Stromal cell of bone marrow (primary cell): ENCODE results near the gene IL4I1.

Source experiments
- DNase-seq: peaks from one replicate; pipeline ENCODE4 v3.0.0-alpha.2; 2012; ENCODE audit warnings: low read depth

IL4I1 gene

DNA sequence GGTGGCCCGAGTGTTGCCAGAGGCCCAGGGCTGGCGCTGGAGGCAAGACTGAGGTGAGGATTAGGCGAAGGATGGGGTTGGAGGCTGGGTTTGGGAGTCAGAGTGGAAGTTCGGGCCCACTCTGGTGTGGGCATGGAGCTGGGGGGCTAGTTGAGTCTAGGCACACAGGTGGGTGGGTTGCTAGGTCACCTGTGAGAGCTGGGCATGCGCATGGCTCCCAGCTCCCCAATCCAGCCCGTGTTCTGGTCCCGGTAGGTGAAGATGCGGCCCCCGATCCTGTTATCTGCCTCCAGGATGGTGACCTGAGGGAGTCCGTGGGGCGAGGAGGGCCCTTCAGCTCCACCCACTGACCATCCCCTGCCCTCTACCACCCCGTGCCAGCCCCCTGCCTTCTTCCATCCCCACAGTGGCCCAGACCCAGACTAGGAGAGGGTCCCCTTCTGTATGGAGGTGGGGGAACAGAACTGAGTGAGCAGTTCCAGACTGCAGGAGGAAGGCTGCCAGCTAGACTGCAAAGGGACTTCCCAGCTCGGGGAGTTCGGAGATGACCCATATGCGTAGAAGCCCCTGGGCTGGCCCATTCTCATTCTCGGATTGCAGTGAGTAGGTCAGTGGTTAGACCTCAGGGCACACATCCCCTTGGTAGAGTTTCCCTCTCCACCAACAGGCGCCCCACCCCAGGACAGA, 1.7 kb downstream of the IL4I1 start:
- DNase-seq: no peak

DNA sequence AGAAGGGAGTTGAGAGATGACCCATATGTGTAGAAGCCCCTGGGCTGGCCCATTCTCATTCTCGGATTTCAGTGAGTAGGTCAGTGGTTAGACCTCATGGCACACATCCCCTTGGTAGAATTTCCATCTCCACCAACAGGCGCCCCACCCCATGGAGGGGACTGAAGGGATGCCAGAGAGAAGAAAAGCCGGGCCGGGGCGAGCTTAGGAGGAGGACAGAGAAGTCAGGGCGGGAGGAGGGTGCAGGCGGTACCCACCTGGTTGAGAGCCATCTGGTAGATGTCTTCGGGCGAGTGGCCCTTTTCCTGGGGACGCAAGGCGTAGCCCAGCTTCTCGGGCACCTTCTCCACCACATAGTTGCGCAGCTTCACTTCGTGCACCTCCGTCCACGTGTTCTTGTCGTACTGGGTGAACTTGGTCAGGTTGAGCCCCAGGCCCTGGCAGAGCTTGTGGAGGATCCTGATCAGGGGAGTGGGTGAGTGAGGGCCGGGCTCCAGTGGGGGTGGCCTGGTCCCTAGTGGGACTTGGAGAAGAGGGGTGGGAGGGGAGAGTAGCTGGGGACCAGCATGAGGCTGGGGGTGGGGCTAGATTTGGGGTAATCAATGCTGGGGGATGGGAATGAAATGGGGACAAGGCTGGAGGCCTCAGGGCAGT, 2.5 kb downstream of the IL4I1 start:
- no peak for DNase-seq

GRCh38 chr19:49892716-49893115, 4.0 kb downstream of the IL4I1 start:
- DNase-seq: no peak

DNA sequence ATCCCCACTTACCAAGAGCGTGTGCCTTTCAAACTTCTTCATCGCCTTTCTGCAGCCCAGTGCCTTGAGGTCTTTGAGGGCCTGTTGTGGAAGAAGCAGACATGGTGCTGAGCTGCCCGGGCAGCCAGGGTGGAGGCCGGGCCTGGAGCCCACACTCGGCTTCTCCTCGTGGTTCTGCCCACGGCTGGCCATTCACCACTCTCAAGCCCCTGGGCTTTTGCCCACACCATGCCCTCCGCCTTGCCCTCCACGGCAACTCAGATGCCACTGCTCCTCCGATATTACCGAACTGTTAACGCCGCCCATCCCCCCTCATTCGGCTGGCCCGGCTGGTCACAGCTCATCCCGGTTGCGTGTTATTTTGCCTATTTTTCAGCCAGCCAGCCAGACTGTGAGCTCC, 5.3 kb downstream of the IL4I1 start:
- no peak for DNase-seq

- DNase-seq: no peak
Observed at GRCh38 chr19:49890349-49891311, 6.1 kb downstream of the IL4I1 start.

DNA sequence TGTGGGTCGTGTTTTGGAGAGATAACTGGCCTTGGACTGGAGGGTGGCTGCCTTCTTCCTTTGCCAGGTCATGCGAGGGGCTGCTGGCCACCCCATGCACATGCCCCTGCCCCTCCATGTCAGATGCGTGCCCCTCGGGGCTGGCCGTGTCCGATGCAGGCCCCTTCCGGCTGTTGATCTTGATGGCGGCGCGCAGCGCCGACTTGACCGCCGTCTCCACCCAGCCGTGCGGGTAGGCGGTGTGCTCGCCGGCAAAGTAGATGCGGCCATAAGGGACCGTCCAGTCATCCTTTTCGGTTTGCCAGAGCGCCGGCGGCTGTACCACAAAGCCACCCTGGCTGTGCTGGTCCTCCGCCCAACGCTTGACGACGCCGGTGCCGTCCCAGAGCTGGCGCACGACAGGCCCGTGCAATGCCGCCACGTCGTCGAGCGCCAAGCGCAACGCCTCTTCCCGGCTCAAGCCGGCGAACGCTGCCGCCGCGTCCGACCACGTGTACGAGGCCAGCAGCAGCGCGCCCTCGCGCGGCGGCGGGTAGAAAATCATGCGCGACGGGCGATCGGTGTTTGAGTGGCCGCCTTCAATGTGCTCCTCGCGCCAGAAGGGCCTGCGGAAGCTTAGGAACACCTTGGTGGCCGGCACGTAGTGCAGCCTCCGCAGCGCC, 6.9 kb downstream of the IL4I1 start:
- peak; percentile 31 for DNase-seq

DNA sequence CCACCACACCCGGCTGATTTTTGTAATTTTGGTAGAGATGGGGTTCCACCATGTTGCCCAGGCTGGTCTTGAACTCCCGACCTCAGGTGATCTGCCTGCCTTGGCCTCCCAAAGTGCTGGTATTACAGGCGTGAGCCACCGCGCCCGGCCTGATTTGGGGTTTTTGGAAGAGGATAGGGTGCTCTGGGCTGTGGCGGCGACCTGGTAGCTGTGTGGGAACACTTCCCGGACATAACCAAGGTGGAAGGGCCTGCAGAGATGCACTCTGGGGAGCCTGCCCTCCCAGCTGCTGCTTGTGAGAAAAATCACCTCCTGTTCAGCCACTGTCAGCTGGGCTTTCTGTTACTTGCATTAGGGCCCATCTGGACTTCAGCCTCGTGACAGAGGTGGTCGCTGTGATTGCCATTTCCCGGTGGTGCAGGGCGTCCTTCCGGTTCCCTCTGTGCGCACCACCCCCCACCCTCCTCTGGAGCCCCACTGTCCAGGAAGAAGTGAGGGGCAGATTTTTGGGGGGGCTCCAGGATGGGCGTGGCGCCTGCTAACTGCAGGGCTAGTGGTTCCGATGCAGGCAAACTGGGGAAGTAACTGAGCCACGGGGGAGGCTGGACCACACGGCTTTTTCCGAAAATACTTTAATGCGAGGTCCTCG, 7.5 kb downstream of the IL4I1 start:
- DNase-seq: no peak

DNA sequence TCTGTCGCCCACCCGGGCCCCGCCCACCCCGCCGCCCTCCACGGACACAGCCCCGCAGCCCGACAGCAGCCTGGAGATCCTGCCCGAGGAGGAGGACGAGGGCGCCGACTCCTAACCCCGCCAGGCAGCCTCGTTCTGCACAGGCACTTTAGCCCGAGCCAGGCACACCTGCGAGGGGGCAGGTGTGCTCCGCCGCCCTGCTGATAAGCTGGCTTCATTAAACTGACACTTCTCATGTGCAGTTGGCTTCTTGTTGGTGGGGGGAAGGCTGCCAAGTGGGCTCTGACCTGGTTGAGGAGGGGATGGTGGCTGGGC, 8.2 kb downstream of the IL4I1 start:
- no peak for DNase-seq

DNA sequence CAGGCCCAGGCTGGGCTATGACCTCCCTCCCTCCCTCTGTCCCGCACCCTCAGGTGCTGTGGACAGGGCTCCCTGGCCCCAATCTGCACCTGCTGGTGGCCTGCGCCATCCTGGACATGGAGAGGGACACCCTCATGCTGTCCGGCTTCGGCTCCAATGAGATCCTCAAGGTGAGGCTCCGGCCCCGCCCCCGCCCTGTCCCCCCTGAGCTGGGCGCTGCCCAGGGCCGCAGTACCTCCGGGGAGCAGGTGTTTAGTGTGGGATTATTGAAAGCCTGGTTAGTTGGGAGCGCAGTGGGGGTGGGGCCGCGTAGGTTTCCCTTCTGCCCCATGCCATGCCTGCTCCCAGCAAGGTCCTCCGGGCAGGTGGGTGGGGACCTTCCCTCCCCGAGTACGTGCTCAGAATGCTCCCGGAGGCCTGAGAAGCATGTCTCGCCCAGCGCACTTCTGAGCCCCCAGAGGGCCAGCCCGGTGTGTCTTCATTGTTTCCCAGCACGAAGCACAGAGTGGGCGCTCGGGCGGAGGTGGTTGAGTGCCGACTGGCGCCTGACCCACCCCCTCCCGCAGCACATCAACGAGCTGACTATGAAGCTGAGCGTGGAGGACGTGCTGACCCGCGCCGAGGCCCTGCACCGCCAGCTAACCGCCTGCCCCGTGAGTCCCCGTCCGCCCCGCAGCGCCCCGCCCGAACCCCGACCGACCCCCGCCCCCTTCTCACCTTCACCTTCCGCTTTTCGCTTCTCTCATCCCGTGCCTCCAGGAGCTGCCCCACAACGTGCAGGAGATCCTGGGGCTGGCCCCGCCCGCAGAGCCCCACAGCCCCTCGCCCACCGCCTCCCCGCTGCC, 8.8 kb downstream of the IL4I1 start:
- no peak for DNase-seq

DNA sequence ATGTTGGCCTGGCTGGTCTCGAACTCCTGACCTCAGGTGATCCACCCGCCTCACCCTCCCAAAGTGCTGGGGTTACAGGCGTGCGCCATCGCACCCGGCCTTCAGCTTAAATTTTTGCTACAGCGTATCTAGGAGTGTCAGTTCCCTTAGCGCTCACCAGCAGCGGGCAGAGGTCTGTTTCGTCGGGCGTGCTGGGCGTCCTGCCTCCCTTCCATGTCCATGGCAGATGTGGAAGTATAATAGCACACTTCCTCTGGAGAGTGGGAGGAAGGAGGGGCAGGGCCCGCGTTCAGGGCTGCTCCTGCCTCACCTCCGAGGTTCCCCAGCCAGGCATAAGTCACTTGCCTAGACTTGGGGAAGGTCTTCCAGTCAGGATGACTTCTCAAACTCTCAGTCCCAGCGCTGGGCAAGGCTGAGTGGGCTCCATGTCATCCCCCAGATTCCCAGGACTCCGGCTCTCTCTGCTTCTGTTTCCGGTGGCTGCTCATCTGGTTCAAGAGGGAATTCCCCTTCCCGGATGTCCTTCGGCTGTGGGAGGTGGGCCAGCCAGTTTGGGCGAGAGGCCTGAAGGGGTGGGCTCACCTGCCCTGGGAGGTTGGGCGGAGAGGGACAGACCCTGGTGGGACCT, 9.5 kb downstream of the IL4I1 start:
- DNase-seq: no peak

GRCh38 chr19:49884760-49885159, 11.9 kb downstream of the IL4I1 start:
- DNase-seq: no peak

DNA sequence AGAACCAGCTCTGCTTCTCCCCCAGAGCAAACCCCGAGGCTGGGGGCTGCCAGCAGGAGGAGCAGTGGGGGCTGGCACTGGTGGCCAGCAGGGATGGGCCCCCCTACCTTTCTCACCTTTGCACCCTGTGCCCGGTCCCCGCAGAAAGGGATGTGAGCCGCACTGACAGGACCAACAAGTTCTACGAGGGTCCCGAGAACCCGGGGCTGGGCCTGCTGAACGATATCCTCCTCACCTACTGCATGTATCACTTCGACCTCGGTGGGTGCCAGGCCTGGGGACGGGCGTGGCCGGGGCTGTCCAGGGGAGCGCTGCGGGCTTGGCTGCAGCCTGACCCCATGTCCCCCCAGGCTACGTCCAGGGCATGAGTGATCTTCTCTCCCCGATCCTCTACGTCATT, 12.6 kb downstream of the IL4I1 start:
- DNase-seq: no peak

DNA sequence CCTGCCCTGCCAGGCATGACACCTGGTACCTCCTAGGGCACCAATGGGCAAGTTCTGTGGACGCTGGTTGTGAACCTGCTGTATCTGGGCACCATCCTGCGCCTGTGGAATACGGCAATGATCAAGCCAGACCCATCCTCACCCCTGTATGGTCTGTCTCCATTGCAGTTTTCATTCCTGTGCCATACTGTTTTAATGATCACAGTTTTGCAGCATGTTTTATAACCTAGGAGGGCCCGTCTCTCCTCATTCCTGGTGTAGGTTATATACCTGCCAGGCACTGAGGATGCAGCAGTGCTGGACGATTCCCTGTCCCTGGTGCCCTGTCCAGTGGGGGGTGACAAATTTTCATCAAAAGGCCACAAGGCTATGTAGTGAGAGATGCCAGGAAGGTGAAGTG, 13.6 kb downstream of the IL4I1 start:
- DNase-seq: no peak

- no peak for DNase-seq
Observed at GRCh38 chr19:49882643-49883042, 14.0 kb downstream of the IL4I1 start.

DNA sequence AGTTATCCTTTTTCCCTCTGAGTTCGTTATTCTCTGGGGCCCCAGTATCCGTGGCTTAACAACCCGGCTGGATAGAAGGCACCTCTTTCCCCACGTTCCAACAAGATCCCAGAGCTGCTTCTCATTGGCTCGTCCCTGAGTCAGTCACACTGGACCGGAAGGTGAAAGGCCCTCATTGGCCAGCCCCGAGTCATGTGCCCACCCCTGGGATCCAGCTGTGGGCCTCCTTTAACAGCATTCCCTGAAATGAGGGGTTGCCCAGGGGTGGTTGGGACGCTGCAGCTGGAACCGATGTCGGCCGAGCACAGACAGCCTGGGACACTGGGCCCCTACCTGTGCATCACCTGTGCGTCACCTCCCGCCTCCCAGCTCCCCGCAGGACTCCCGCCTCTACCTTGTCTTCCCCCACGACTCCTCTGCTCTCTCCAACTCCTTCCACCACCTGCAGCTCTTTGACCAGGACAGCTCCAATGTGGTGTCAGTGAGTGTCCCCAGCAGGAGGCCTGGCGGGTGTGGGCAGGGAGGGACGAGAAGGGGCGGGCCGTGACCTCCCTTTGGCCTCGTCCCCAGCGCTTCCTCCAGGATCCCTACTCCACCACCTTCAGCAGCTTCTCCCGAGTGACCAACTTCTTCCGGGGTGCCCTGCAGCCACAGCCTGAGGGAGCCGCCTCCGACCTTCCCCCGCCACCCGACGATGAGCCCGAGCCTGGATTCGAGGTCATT, 14.9 kb downstream of the IL4I1 start:
- no peak for DNase-seq

GRCh38 chr19:49881186-49881585, 15.5 kb downstream of the IL4I1 start:
- DNase-seq: no peak

GRCh38 chr19:49880162-49880869, 16.4 kb downstream of the IL4I1 start:
- no peak for DNase-seq

- no peak for DNase-seq
Observed at GRCh38 chr19:49879243-49879963, 17.3 kb downstream of the IL4I1 start.

DNA sequence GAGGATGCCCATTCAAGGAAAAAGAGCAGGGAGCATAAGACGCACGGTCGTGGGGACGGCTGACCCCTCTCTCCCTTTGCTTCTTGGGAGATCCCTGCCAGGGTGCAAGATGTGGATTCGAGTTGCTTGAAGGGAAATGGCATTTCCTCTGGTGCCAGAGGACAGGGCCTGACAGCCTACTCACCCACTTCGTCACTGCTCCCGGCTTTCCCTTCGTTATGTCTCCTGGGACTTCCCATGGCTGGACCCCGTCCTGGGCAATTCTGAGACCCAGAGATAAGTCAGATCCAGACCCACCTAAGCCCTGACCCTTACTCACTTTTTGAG, 18.0 kb downstream of the IL4I1 start:
- DNase-seq: no peak
